CD4-positive, alpha-beta T cell treated with Interleukin-15 for 1 hour (primary cell): Measurements from ENCODE around the gene FAM47A.

Source experiments
- DNase-seq: peaks from one replicate; pipeline ENCODE4 v3.0.0-alpha.2; 2020

Gene FAM47A

GRCh38 chrX:34132028-34132427 is at the start of gene FAM47A:
Gene FAM47A, minus strand, starts transcription at chrX:34132314. Its CDS starts 36 bp downstream, at chrX:34132278.
- DNase-seq = no peak

GRCh38 chrX:34147345-34147744 is 15.2 kb upstream of the FAM47A start:
- no peak for DNase-seq

GRCh38 chrX:34146906-34147305 is 14.8 kb upstream of the FAM47A start:
- no peak for DNase-seq

- no peak for DNase-seq
Measured at GRCh38 chrX:34144246-34144645, 12.1 kb upstream of the FAM47A start.

- DNase-seq = no peak
Measured at GRCh38 chrX:34140816-34141215, 8.7 kb upstream of the FAM47A start.

GRCh38 chrX:34130980-34131744 is 952 bp downstream of the FAM47A start:
- DNase-seq = no peak

- DNase-seq = no peak
Measured at GRCh38 chrX:34130501-34130900, 1.6 kb downstream of the FAM47A start.

GRCh38 chrX:34126011-34126410 is 6.1 kb downstream of the FAM47A start:
- no peak for DNase-seq

- no peak for DNase-seq
Measured at GRCh38 chrX:34119122-34119521, 13.0 kb downstream of the FAM47A start.

- no peak for DNase-seq
Measured at GRCh38 chrX:34112459-34112858, 19.7 kb downstream of the FAM47A start.
